ENCODE measurements around the gene DMRTB1.

Gene DMRTB1

GRCh38 chr1:53449021-53449420 lies 10.2 kb upstream of the DMRTB1 start:
- H3K27ac ChIP-seq (ENCODE audit: poor library complexity, severe bottlenecking), result no peak overlapping the region
- H3K36me3 ChIP-seq (ENCODE audit: low read depth), result no peaks in the 10 kb centered on the region
- no peaks in the 10 kb centered on the region for H3K27me3 ChIP-seq (ENCODE audit: insufficient read depth, poor library complexity, severe bottlenecking)
- ATAC-seq (ENCODE audit: low read depth) (peak; percentile 72), DNase-seq (ENCODE audit: low spot score) (no peak)
- H3K4me3 ChIP-seq (ENCODE audit: severe bottlenecking), result no peak overlapping the region
- no peaks in the 10 kb centered on the region for H3K9me3 ChIP-seq (ENCODE audit: severe bottlenecking)
- H3K4me1 ChIP-seq (ENCODE audit: insufficient read depth, poor library complexity, severe bottlenecking), result peaks cover 5% of the 10 kb centered on the region
- no peak for TF ChIP-seq CTCF (IDR thresholded peaks at IDR 0.05; ENCODE audit: poor library complexity, severe bottlenecking)

GRCh38 chr1:53449693-53450092 lies 9.5 kb upstream of the DMRTB1 start:
- H3K36me3 ChIP-seq (ENCODE audit: low read depth), result no peaks in the 10 kb centered on the region
- no peak overlapping the region for H3K4me3 ChIP-seq (ENCODE audit: severe bottlenecking)
- H3K9me3 ChIP-seq (ENCODE audit: severe bottlenecking), result no peaks in the 10 kb centered on the region
- H3K27ac ChIP-seq (ENCODE audit: poor library complexity, severe bottlenecking), result no peak overlapping the region
- DNase-seq (ENCODE audit: low spot score) (no peak), ATAC-seq (ENCODE audit: low read depth) (no peak)
- TF ChIP-seq CTCF (IDR thresholded peaks at IDR 0.05; ENCODE audit: poor library complexity, severe bottlenecking), result no peak
- H3K27me3 ChIP-seq (ENCODE audit: insufficient read depth, poor library complexity, severe bottlenecking), result no peaks in the 10 kb centered on the region
- H3K4me1 ChIP-seq (ENCODE audit: insufficient read depth, poor library complexity, severe bottlenecking), result peaks cover 5% of the 10 kb centered on the region

DNA sequence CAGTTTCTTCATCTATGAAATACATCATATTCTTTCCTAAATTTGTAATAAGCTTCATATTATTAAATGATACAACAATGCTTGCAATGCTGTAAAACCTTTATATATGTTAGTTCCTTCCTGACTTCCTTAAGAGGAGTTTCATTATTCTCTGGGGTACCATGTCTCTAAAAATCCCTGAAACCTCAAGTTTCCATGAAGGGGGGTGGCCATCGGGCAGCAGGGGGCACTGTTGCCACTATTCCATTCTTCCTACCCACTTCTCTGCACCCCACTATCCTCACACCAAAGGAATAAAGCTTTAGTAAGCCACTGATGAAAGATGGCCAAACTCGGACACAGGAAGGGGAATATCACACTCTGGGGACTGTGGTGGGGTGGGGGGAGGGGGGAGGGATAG lies 9.0 kb upstream of the DMRTB1 start:
- ATAC-seq (ENCODE audit: low read depth), result no peak
- Histone ChIP-seq H3K27me3 (ENCODE audit: insufficient read depth, poor library complexity, severe bottlenecking) (no peaks in the 10 kb centered on the region), H3K4me3 (ENCODE audit: severe bottlenecking) (no peak overlapping the region), H3K36me3 (ENCODE audit: low read depth) (no peaks in the 10 kb centered on the region), H3K4me1 (ENCODE audit: insufficient read depth, poor library complexity, severe bottlenecking) (peaks cover 5% of the 10 kb centered on the region), H3K9me3 (ENCODE audit: severe bottlenecking) (no peaks in the 10 kb centered on the region), H3K27ac (ENCODE audit: poor library complexity, severe bottlenecking) (no peak overlapping the region)
- TF ChIP-seq CTCF (IDR thresholded peaks at IDR 0.05; ENCODE audit: poor library complexity, severe bottlenecking), result peak; percentile 31
- DNase-seq (ENCODE audit: low spot score), result no peak

DNA sequence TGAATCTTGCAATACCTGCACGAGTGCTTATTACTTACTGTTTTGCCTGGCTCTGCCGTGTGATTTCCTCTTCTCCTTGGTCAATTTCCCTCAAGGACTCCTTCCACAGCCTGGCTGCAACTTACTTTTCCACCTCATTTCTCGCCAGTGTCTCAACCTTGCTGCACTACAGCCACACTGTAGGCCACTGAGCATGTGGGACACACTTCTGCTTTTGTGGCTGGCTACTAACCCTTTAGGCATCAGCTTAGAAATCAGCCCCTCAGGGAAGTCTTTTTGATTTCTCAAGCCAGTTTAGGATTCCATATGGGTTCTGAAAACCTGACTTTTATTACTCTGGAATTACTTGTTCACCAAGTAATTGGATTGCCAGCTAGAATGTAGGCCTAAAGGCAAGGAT lies 5.2 kb upstream of the DMRTB1 start:
- ATAC-seq (ENCODE audit: low read depth) (no peak), DNase-seq (ENCODE audit: low spot score) (no peak)
- H3K27me3 ChIP-seq (ENCODE audit: insufficient read depth, poor library complexity, severe bottlenecking), result peaks cover 4% of the 10 kb centered on the region
- H3K36me3 ChIP-seq (ENCODE audit: low read depth), result no peaks in the 10 kb centered on the region
- no peaks in the 10 kb centered on the region for H3K9me3 ChIP-seq (ENCODE audit: severe bottlenecking)
- H3K4me1 ChIP-seq (ENCODE audit: insufficient read depth, poor library complexity, severe bottlenecking), result peaks cover 3% of the 10 kb centered on the region
- no peak overlapping the region for H3K4me3 ChIP-seq (ENCODE audit: severe bottlenecking)
- TF ChIP-seq CTCF (IDR thresholded peaks at IDR 0.05; ENCODE audit: poor library complexity, severe bottlenecking), result no peak
- H3K27ac ChIP-seq (ENCODE audit: poor library complexity, severe bottlenecking), result no peak overlapping the region

DNA sequence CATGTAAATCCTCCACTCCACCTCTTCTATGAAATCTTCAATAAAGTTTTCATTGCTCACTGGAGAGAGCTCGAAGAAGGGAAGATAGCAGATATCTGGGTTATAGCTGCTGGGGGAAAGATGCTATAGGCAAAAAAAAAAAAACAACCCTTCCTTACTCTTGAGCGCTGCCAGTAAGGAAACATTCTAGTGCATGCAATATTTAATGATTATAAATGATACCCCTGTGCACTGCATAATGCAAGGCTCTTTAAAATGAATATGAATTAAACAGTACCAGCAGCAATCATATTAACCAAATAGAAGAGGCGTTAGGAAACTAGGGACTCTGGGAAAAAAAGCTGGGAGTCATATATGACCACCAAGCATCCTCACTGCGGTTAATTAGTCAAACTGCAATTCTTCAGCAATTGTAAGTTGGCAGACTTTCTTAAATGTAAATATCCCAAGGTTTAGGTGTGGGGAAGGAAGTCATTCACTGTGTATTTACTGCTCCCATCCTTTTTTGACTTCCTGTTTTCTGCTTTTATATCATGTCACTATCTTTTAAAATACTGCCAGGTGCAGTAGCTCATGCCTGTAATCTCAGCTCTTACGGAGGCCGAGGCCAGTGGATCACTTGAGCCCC lies 3.7 kb upstream of the DMRTB1 start:
- no peak overlapping the region for H3K27ac ChIP-seq (ENCODE audit: poor library complexity, severe bottlenecking)
- DNase-seq (ENCODE audit: low spot score) (no peak), ATAC-seq (ENCODE audit: low read depth) (no peak)
- H3K4me3 ChIP-seq (ENCODE audit: severe bottlenecking), result no peak overlapping the region
- no peaks in the 10 kb centered on the region for H3K9me3 ChIP-seq (ENCODE audit: severe bottlenecking)
- H3K4me1 ChIP-seq (ENCODE audit: insufficient read depth, poor library complexity, severe bottlenecking), result no peaks in the 10 kb centered on the region
- H3K27me3 ChIP-seq (ENCODE audit: insufficient read depth, poor library complexity, severe bottlenecking), result peaks cover 4% of the 10 kb centered on the region
- no peaks in the 10 kb centered on the region for H3K36me3 ChIP-seq (ENCODE audit: low read depth)
- no peak for TF ChIP-seq CTCF (IDR thresholded peaks at IDR 0.05; ENCODE audit: poor library complexity, severe bottlenecking)
